ENCODE data around the gene ZNF555.

ZNF555 gene

GRCh38 chr19:2810141-2811091 is 30.9 kb upstream of the ZNF555 start:
- DNase-seq (ENCODE audit: extremely low read depth, insufficient read length), result no peak
- no peaks in the 10 kb centered on the region for H3K27me3 ChIP-seq (replicated peaks; ENCODE audit: control insufficient read depth, insufficient read depth, low read length)
- TF ChIP-seq, protein P1, sequence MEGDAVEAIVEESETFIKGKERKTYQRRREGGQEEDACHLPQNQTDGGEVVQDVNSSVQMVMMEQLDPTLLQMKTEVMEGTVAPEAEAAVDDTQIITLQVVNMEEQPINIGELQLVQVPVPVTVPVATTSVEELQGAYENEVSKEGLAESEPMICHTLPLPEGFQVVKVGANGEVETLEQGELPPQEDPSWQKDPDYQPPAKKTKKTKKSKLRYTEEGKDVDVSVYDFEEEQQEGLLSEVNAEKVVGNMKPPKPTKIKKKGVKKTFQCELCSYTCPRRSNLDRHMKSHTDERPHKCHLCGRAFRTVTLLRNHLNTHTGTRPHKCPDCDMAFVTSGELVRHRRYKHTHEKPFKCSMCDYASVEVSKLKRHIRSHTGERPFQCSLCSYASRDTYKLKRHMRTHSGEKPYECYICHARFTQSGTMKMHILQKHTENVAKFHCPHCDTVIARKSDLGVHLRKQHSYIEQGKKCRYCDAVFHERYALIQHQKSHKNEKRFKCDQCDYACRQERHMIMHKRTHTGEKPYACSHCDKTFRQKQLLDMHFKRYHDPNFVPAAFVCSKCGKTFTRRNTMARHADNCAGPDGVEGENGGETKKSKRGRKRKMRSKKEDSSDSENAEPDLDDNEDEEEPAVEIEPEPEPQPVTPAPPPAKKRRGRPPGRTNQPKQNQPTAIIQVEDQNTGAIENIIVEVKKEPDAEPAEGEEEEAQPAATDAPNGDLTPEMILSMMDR (IDR thresholded peaks at IDR 0.05; ENCODE audit: insufficient read depth, low read length, poor library complexity, severe bottlenecking), result no peak
- no peak overlapping the region for H3K4me3 ChIP-seq (replicated peaks; ENCODE audit: low read depth, low read length)
- H3K36me3 ChIP-seq (ENCODE audit: control insufficient read depth, insufficient read depth, low read length), result peaks cover 53% of the 10 kb centered on the region

GRCh38 chr19:2811221-2811722 is 30.0 kb upstream of the ZNF555 start:
- Histone ChIP-seq H3K27me3 (replicated peaks; ENCODE audit: control insufficient read depth, insufficient read depth, low read length) (no peaks in the 10 kb centered on the region), H3K36me3 (ENCODE audit: control insufficient read depth, insufficient read depth, low read length) (peaks cover 48% of the 10 kb centered on the region), H3K4me3 (replicated peaks; ENCODE audit: low read depth, low read length) (no peak overlapping the region)
- TF ChIP-seq, protein P1 (IDR thresholded peaks at IDR 0.05; ENCODE audit: insufficient read depth, low read length, poor library complexity, severe bottlenecking), result no peak
- no peak for DNase-seq (ENCODE audit: extremely low read depth, insufficient read length)

DNA sequence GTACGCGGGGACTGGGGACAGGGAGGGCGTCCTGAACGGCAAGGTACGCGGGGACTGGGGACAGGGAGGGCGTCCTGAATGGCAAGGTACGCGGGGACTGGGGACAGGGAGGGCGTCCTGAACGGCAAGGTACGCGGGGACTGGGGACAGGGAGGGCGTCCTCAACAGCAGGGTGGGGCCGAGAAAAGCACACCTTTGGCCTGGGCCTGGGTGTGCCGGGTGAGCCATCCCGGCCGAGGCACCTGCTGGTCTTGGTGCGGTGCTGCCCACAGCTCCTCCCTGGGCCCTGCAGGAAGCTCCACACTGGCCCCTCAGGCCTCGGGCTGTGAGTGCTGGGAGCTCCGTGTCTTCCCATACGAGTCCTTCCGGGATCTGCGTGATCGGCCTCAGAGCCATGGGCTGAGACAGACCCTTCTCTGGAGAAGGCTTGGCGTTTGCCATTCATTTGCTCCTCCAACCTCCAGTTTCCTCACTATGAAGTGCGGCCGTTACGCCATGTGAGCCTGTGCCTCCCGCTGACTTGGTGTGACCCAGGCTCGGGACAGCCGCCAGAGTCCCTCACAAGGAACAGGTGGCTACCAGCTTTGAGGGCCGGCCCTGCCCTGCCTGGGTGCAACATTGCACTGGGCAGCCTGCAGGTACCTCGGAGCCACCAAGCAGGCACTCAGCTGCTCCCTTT is 29.4 kb upstream of the ZNF555 start:
- TF ChIP-seq, protein P1 (IDR thresholded peaks at IDR 0.05; ENCODE audit: insufficient read depth, low read length, poor library complexity, severe bottlenecking), result no peak
- Histone ChIP-seq H3K36me3 (ENCODE audit: control insufficient read depth, insufficient read depth, low read length) (peaks cover 46% of the 10 kb centered on the region), H3K4me3 (replicated peaks; ENCODE audit: low read depth, low read length) (no peak overlapping the region), H3K27me3 (replicated peaks; ENCODE audit: control insufficient read depth, insufficient read depth, low read length) (no peaks in the 10 kb centered on the region)
- no peak for DNase-seq (ENCODE audit: extremely low read depth, insufficient read length)

- Histone ChIP-seq H3K4me3 (replicated peaks; ENCODE audit: low read depth, low read length) (no peak overlapping the region), H3K36me3 (ENCODE audit: control insufficient read depth, insufficient read depth, low read length) (peaks cover 42% of the 10 kb centered on the region)
Measured at GRCh38 chr19:2812414-2813234, 28.7 kb upstream of the ZNF555 start.

More at GRCh38 chr19:2812414-2813234, 28.7 kb upstream of the ZNF555 start:
- no peaks in the 10 kb centered on the region for H3K27me3 ChIP-seq (replicated peaks; ENCODE audit: control insufficient read depth, insufficient read depth, low read length)
- no peak for DNase-seq (ENCODE audit: extremely low read depth, insufficient read length)
- TF ChIP-seq, protein P1 (IDR thresholded peaks at IDR 0.05; ENCODE audit: insufficient read depth, low read length, poor library complexity, severe bottlenecking), result no peak

Data from GM06990 (cell line).